Sigmoid colon (tissue), 7 donors: ENCODE data around the gene PTPN20. TPM values are rescaled to one million over a fixed set of nuclear protein-coding genes. Genes with fewer than 3 reads are reported as not detected.
A peak's percentile ranks its signal among the peaks of the same experiment; 100 is the strongest.

Experiments
- DNase-seq: peaks from one replicate; pipeline ENCODE4 v3.0.0-alpha.2; 2019
- H3K27ac ChIP-seq, 4 donors: fragments of 200-600 bp; sonication (generic); one replicate each; pipeline ENCODE4 v1.5.1; 2016 to 2019; ENCODE audit warnings: mild to moderate bottlenecking in 1 of 4
- H3K27me3 ChIP-seq, 3 donors: fragments of 200-600 bp; sonication (generic); one replicate each; pipeline ENCODE4 v1.5.1; 2019; ENCODE audit warnings: mild to moderate bottlenecking in 1 of 3
- H3K36me3 ChIP-seq, 4 donors: fragments of 200-600 bp; sonication (generic); one replicate each; pipeline ENCODE4 v1.5.1; 2016 to 2019
- H3K4me1 ChIP-seq, 4 donors: fragments of 200-600 bp; sonication (generic); one replicate each; pipeline ENCODE4 v1.5.1; 2017 to 2019
- H3K4me3 ChIP-seq, 4 donors: fragments of 200-600 bp; sonication (generic); one replicate each; pipeline ENCODE4 v1.5.1; 2017 to 2019; ENCODE audit warnings: mild to moderate bottlenecking in 2 of 4, moderate library complexity in 1 of 4
- H3K9me3 ChIP-seq, 4 donors: fragments of 200-600 bp in 3 of 4; sonication (generic) in 3 of 4; one replicate each; pipeline versions ENCODE4 v1.5.1 to v1.6.1; 2013 to 2019
- EP300 ChIP-seq, 4 donors: sonication (generic); formaldehyde crosslinking; IDR thresholded peaks; one replicate each; pipeline ENCODE4 v1.6.1; 2017; ENCODE audit warnings: antibody characterized with exemption in 4 of 4
- POLR2A ChIP-seq, 2 donors: fragments of 450-650 bp; IDR thresholded peaks; one replicate each; pipeline ENCODE4 v1.6.1; 2016; ENCODE audit warnings: antibody characterized with exemption in 2 of 2, mild to moderate bottlenecking in 2 of 2, moderate library complexity in 2 of 2
- POLR2AphosphoS5 ChIP-seq, 4 donors: sonication (generic); formaldehyde crosslinking; IDR thresholded peaks; one replicate each; pipeline ENCODE4 v1.6.1; 2017; ENCODE audit warnings: antibody characterized with exemption in 4 of 4
- WGBS, 2 donors: extraction: QIAGEN DNeasy Blood & Tissue Kit; methylation state at CpG; one replicate each; pipeline ENCODE4 v1.1.7; 2013; 5-methylcytosine and 5-hydroxymethylcytosine counted together
- intact Hi-C: fragments of 100-400 bp; cut with DNase I; formaldehyde crosslinking; loops from one replicate; pipeline ENCODE4 v1.15.1; 2023
- polyA plus RNA-seq, 3 donors: library from polyadenylated mRNA; stranded (reverse); fragments of 200-250 nt; gene quantifications; one replicate each; pipeline ENCODE4 v1.2.3, GENCODE V29; 2013
- total RNA-seq, 4 donors: library from RNA; depleted of rRNA; stranded (reverse); fragments of >200 nt; gene quantifications; one replicate each; pipeline ENCODE4 v1.1.0, GENCODE V29; 2016
- TF ChIP-seq, protein P1 (sequence below), 4 experiments: fragments of 450-650 bp in 3 of 4; fragments of 200-600 bp in 1 of 4; IDR thresholded peaks; one replicate each; pipeline ENCODE4 v1.5.1; 2016 to 2019; ENCODE audit warnings: antibody characterized with exemption in 4 of 4, mild to moderate bottlenecking in 3 of 4, moderate library complexity in 2 of 4
- donor health status: healthy with polysubstance abuse.
- donor health status: Bipolar disorder and iron deficiency.
- donor health status: healthy.

PTPN20 gene
- total and polyA plus RNA-seq, 7 donors: 0.50 to 3.0 (median 1.4) TPM; not detected in 1

DNA sequence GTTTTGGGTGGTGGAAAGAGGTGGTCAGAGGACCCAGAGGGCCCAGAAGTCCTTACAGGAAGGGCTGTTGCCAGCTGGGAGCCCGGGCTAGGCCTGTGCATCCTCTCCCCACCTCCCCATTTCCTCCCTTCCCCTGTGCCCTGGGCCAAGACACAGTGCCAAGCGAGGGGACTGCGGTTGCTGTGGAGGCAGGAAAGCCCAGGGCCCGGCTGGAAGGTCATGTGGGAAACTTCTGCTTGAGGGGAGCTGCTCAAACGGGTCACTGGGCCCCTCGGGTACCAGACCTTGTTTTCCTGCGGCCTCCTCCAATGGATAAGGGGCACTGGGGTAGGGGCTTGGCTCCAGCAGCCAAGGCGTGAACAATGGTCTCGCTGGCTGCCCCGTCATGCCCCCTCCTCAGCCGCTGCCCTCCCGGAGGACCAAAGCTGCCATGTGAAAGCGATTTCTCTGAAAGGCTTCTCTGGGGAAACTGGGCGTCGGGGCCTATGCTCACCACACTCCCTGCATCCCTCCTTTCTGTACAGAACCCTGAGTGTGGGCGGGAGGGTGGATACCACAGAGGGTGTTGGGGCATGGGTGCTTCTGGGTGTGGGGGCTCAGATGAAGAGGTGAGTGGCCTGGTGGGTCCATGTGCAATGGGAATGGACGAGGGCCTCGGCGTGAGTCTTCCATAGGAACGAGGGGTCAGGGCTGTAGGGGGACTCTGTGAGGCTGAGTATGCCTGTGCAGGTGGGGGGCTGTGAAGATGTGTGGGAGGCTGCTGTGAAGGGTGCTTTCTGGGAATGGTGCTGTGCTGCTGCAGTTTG is 135.3 kb downstream of the PTPN20 start:
- no peak overlapping the region for H3K4me3 ChIP-seq
- H3K4me1 ChIP-seq: no peaks in the 10 kb centered on the region
- no peaks in the 10 kb centered on the region for H3K9me3 ChIP-seq
- H3K36me3 ChIP-seq: no peaks in the 10 kb centered on the region
- intact Hi-C loops: loop anchor here (2.0 kb wide), 1 partner anchor 264 kb away; no protein-coding TSS in a partner anchor
- H3K27ac ChIP-seq: no peak overlapping the region
- no peaks in the 10 kb centered on the region for H3K27me3 ChIP-seq
- TF ChIP-seq POLR2A (IDR thresholded peaks at IDR 0.05) (no peak), EP300 (IDR thresholded peaks at IDR 0.05) (no peak), POLR2AphosphoS5 (IDR thresholded peaks at IDR 0.05) (no peak)
- TF ChIP-seq, protein P1, sequence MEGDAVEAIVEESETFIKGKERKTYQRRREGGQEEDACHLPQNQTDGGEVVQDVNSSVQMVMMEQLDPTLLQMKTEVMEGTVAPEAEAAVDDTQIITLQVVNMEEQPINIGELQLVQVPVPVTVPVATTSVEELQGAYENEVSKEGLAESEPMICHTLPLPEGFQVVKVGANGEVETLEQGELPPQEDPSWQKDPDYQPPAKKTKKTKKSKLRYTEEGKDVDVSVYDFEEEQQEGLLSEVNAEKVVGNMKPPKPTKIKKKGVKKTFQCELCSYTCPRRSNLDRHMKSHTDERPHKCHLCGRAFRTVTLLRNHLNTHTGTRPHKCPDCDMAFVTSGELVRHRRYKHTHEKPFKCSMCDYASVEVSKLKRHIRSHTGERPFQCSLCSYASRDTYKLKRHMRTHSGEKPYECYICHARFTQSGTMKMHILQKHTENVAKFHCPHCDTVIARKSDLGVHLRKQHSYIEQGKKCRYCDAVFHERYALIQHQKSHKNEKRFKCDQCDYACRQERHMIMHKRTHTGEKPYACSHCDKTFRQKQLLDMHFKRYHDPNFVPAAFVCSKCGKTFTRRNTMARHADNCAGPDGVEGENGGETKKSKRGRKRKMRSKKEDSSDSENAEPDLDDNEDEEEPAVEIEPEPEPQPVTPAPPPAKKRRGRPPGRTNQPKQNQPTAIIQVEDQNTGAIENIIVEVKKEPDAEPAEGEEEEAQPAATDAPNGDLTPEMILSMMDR (IDR thresholded peaks at IDR 0.05): no peak
- WGBS, 2 donors: 87 to 92% methylated on average over 20 of the region's 20 CpGs
- peak; percentile 63 for DNase-seq

DNA sequence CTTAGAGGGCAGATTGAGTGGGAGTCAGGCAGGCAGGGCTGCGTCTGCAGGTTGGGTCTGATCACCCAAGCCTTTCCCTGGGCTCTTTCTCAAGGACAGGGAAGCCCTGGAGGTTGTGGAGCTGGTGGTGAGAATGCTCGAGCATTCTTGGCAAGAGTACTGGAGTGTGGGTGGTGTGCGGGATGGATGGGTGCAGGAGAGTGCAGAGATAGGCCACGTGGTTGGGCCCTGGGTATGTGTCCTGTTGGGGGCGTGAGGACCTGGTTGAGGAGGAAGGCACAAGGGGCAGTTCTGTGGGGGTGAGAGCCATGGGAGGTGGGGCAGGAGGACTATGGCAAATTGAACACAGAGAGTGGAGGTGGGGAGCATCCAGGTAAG is 135.9 kb downstream of the PTPN20 start:
- Histone ChIP-seq H3K36me3 (no peaks in the 10 kb centered on the region), H3K9me3 (no peaks in the 10 kb centered on the region), H3K27me3 (no peaks in the 10 kb centered on the region), H3K27ac (no peak overlapping the region), H3K4me3 (no peak overlapping the region), H3K4me1 (no peaks in the 10 kb centered on the region)
- intact Hi-C loops: loop anchor here (2.0 kb wide), 1 partner anchor 264 kb away; no protein-coding TSS in a partner anchor
- peak; percentile 58 for DNase-seq
- TF ChIP-seq POLR2AphosphoS5 (IDR thresholded peaks at IDR 0.05): no peak
- TF ChIP-seq, protein P1 (IDR thresholded peaks at IDR 0.05): no peak
- no peak for TF ChIP-seq POLR2A (IDR thresholded peaks at IDR 0.05)
- no peak for TF ChIP-seq EP300 (IDR thresholded peaks at IDR 0.05)
- 72 to 83% methylated on average over 5 of the region's 5 CpGs for WGBS, 2 donors

DNA sequence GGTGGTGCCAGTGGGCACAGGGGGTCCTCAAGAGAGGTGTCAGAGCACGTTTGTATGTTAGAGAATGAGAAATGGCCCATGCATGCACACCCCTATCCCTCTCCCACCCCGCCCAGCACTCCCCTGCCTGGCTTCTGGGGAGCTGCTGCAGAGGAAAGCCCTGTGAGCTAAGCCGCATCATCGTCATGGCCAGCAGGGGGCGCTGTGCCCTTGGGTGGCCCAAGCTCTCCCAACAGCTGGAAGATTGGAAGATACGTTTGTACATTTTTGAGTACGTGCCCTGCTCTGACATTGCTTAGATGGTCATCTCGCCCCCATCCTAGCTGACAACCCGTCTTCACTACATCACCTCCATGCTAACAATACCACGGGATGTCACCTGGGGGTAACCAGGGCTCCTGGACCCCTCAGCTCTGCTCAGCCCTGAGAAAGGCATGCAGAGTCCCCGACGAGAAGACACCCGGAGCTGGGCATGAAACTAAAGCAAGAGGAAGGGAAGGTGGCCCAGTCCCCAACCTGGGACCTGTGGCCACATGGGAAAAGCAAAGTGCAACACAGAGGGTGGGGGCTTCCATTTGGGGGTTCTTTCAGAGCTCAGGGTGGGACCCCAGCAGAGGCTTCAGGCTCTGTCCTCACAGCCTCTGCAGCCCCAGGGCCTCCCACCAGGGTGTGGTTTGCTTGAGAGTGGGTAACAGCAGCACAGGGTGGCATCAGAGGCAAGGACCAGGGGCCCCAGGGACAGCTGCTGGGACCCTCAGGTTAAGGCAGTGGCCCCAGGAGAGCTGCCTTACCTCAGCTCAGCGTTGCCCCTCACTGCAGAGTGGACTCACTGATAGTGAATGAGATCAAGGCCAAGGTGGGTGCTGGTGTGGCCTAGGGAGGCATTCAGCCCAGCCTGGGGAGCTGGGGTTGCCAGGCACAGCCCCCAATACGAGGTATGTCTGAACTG is 136.6 kb downstream of the PTPN20 start:
- intact Hi-C loops: loop anchor here (2.0 kb wide), 1 partner anchor 263 kb away; no protein-coding TSS in a partner anchor
- Histone ChIP-seq H3K4me1 (no peaks in the 10 kb centered on the region), H3K9me3 (no peaks in the 10 kb centered on the region), H3K36me3 (no peaks in the 10 kb centered on the region), H3K27me3 (no peaks in the 10 kb centered on the region), H3K27ac (no peak overlapping the region), H3K4me3 (no peak overlapping the region)
- TF ChIP-seq EP300 (IDR thresholded peaks at IDR 0.05): no peak
- TF ChIP-seq, protein P1 (IDR thresholded peaks at IDR 0.05): peak; percentile 18 to 78 (median 62)
- 34 to 51% methylated on average over 15 of the region's 15 CpGs for WGBS, 2 donors
- DNase-seq: peak; percentile 87

DNA sequence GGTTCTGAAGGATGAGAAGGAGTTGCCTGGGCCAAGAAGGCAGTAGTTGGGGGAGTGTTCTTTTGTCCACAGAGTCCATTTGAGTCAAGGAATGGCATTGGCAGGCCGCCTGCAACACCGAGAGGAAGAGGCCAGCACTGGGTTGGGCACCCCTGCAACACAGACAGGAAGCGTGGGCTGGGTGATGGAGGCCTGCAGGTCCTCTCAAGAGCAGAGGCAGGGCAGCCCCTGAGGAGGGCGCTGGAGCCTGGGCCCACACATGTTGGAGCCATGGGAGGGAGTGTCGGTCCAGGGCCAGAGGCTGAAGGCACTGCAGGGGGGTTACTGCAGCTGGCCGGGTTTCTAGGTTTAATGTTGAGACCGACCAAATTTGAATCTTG is 137.3 kb downstream of the PTPN20 start:
- Histone ChIP-seq H3K4me1 (no peaks in the 10 kb centered on the region), H3K27ac (no peak overlapping the region), H3K4me3 (no peak overlapping the region), H3K27me3 (no peaks in the 10 kb centered on the region), H3K36me3 (no peaks in the 10 kb centered on the region), H3K9me3 (no peaks in the 10 kb centered on the region)
- intact Hi-C loops: no loop called here
- no peak for DNase-seq
- WGBS, 2 donors: 80 to 86% methylated on average over 7 of the region's 7 CpGs
- no peak for TF ChIP-seq POLR2A (IDR thresholded peaks at IDR 0.05)
- TF ChIP-seq POLR2AphosphoS5 (IDR thresholded peaks at IDR 0.05): no peak
- TF ChIP-seq EP300 (IDR thresholded peaks at IDR 0.05): no peak
- TF ChIP-seq, protein P1 (IDR thresholded peaks at IDR 0.05): no peak
